Measurements from ENCODE around the gene GALNT11. TPM values are rescaled to one million over a fixed set of nuclear protein-coding genes. Genes with fewer than 3 reads are reported as not detected.

Gene GALNT11
- total and polyA plus RNA-seq, 4 donors = 12.0 to 21.8 (median 13.8) TPM

GRCh38 chr7:152103066-152103465 lies 77.6 kb downstream of the GALNT11 start:
- peaks cover 1 to 16% (median 13%) of the 10 kb centered on the region in 4 donors for H3K36me3 ChIP-seq (ENCODE audit: control insufficient read depth in 4 of 4, insufficient read depth in 3 of 4, low read depth in 1 of 4, low read length in 3 of 4)
- 96% methylated on average over 7 of the region's 7 CpGs for WGBS
- H3K9ac ChIP-seq (ENCODE audit: low read depth in 1 of 2, low read length in 2 of 2) = no peak overlapping the region
- H3K9me3 ChIP-seq (ENCODE audit: control insufficient read depth in 4 of 4, low read length in 3 of 4) = no peaks in the 10 kb centered on the region
- no peaks in the 10 kb centered on the region for H3K4me1 ChIP-seq (ENCODE audit: control insufficient read depth in 4 of 4, insufficient read depth in 4 of 4, low read length in 3 of 4)
- no peak overlapping the region for H3K27ac ChIP-seq (ENCODE audit: low read depth in 1 of 2, low read length in 2 of 2)
- no peak overlapping the region for H3K4me3 ChIP-seq (ENCODE audit: low read depth in 1 of 3, low read length in 3 of 3)
- no peaks in the 10 kb centered on the region for H3K27me3 ChIP-seq (ENCODE audit: control insufficient read depth in 4 of 4, insufficient read depth in 4 of 4, low read length in 3 of 4)
- no peak for TF ChIP-seq YY1 (IDR thresholded peaks at IDR 0.05)
- no peak for TF ChIP-seq NR2F2 (IDR thresholded peaks at IDR 0.05)
- TF ChIP-seq ATF3 (IDR thresholded peaks at IDR 0.05) = no peak
- TF ChIP-seq HNF4G (IDR thresholded peaks at IDR 0.05) = no peak
- TF ChIP-seq MAX (IDR thresholded peaks at IDR 0.05) = no peak
- TF ChIP-seq RXRA (IDR thresholded peaks at IDR 0.05) = no peak
- TF ChIP-seq GABPA (IDR thresholded peaks at IDR 0.05 in 1 of 2, conservative IDR thresholded peaks at IDR 0.05 in 1 of 2) = no peak
- TF ChIP-seq JUND (IDR thresholded peaks at IDR 0.05) = no peak
- no peak for TF ChIP-seq FOXA2 (IDR thresholded peaks at IDR 0.05)
- no peak for TF ChIP-seq ZBTB33 (IDR thresholded peaks at IDR 0.05)
- TF ChIP-seq RAD21 (IDR thresholded peaks at IDR 0.05) = no peak
- no peak for TF ChIP-seq FOXA1 (IDR thresholded peaks at IDR 0.05)
- DNase-seq (ENCODE audit: low spot score) = no peak

GRCh38 chr7:152103691-152104090 lies 78.2 kb downstream of the GALNT11 start:
- no peaks in the 10 kb centered on the region for H3K4me1 ChIP-seq (ENCODE audit: control insufficient read depth in 4 of 4, insufficient read depth in 4 of 4, low read length in 3 of 4)
- DNase-seq (ENCODE audit: low spot score) = no peak
- no peaks in the 10 kb centered on the region for H3K9me3 ChIP-seq (ENCODE audit: control insufficient read depth in 4 of 4, low read length in 3 of 4)
- H3K4me3 ChIP-seq (ENCODE audit: low read depth in 1 of 3, low read length in 3 of 3) = no peak overlapping the region
- no peak overlapping the region for H3K27ac ChIP-seq (ENCODE audit: low read depth in 1 of 2, low read length in 2 of 2)
- 90% methylated on average over 5 of the region's 5 CpGs for WGBS
- no peak overlapping the region for H3K9ac ChIP-seq (ENCODE audit: low read depth in 1 of 2, low read length in 2 of 2)
- peaks cover 1 to 19% (median 14%) of the 10 kb centered on the region in 4 donors for H3K36me3 ChIP-seq (ENCODE audit: control insufficient read depth in 4 of 4, insufficient read depth in 3 of 4, low read depth in 1 of 4, low read length in 3 of 4)
- TF ChIP-seq ATF3 (IDR thresholded peaks at IDR 0.05) = no peak
- TF ChIP-seq NR2F2 (IDR thresholded peaks at IDR 0.05) = no peak
- no peak for TF ChIP-seq CTCF (IDR thresholded peaks at IDR 0.05; ENCODE audit: low read depth, low read length, missing input control)
- TF ChIP-seq FOXA1 (IDR thresholded peaks at IDR 0.05) = no peak
- TF ChIP-seq YY1 (IDR thresholded peaks at IDR 0.05) = no peak
- no peak for TF ChIP-seq GABPA (IDR thresholded peaks at IDR 0.05 in 1 of 2, conservative IDR thresholded peaks at IDR 0.05 in 1 of 2)
- H3K27me3 ChIP-seq (ENCODE audit: control insufficient read depth in 4 of 4, insufficient read depth in 4 of 4, low read length in 3 of 4) = no peaks in the 10 kb centered on the region

GRCh38 chr7:152105205-152105604 lies 79.7 kb downstream of the GALNT11 start:
- Histone ChIP-seq H3K4me1 (ENCODE audit: control insufficient read depth in 4 of 4, insufficient read depth in 4 of 4, low read length in 3 of 4) (no peaks in the 10 kb centered on the region), H3K4me3 (ENCODE audit: low read depth in 1 of 3, low read length in 3 of 3) (no peak overlapping the region), H3K36me3 (ENCODE audit: control insufficient read depth in 4 of 4, insufficient read depth in 3 of 4, low read depth in 1 of 4, low read length in 3 of 4) (peaks cover 1 to 20% (median 14%) of the 10 kb centered on the region in 4 donors), H3K27me3 (ENCODE audit: control insufficient read depth in 4 of 4, insufficient read depth in 4 of 4, low read length in 3 of 4) (no peaks in the 10 kb centered on the region), H3K9ac (ENCODE audit: low read depth in 1 of 2, low read length in 2 of 2) (no peak overlapping the region), H3K27ac (ENCODE audit: low read depth in 1 of 2, low read length in 2 of 2) (no peak overlapping the region), H3K9me3 (ENCODE audit: control insufficient read depth in 4 of 4, low read length in 3 of 4) (no peaks in the 10 kb centered on the region)
- WGBS = 98% methylated on average over 11 of the region's 11 CpGs
- no peak for DNase-seq (ENCODE audit: low spot score)
- TF ChIP-seq NR2F2 (IDR thresholded peaks at IDR 0.05) = no peak
- TF ChIP-seq FOXA1 (IDR thresholded peaks at IDR 0.05) = no peak
- TF ChIP-seq ATF3 (IDR thresholded peaks at IDR 0.05) = no peak
- TF ChIP-seq YY1 (IDR thresholded peaks at IDR 0.05) = no peak
- TF ChIP-seq REST (IDR thresholded peaks at IDR 0.05) = no peak
- TF ChIP-seq HNF4A (conservative IDR thresholded peaks at IDR 0.05) = no peak
- TF ChIP-seq HNF4G (IDR thresholded peaks at IDR 0.05) = no peak
- no peak for TF ChIP-seq SP1 (IDR thresholded peaks at IDR 0.05)
- TF ChIP-seq JUND (IDR thresholded peaks at IDR 0.05) = no peak
- no peak for TF ChIP-seq RXRA (IDR thresholded peaks at IDR 0.05)
- TF ChIP-seq MAX (IDR thresholded peaks at IDR 0.05) = no peak
- no peak for TF ChIP-seq FOXA2 (IDR thresholded peaks at IDR 0.05)
- no peak for TF ChIP-seq GABPA (IDR thresholded peaks at IDR 0.05 in 1 of 2, conservative IDR thresholded peaks at IDR 0.05 in 1 of 2)
